Glutamatergic neuron (in vitro differentiated cells): ENCODE results near the gene ATF3. TPM values are rescaled to one million over a fixed set of nuclear protein-coding genes. Genes with fewer than 3 reads are reported as not detected.

ENCODE experiments used
- DNase-seq: peaks from one replicate; pipeline ENCODE4 v3.0.0; 2022
- H3K27ac Mint-ChIP-seq: one replicate; pipeline ENCODE4 v1.8.0; 2020; ENCODE audit warnings: mild to moderate bottlenecking, mixed read lengths, inconsistent platforms; ENCODE audit not compliant: unreplicated experiment
- H3K27me3 Mint-ChIP-seq: one replicate; pipeline ENCODE4 v1.8.0; 2020; ENCODE audit warnings: mild to moderate bottlenecking, moderate library complexity, mixed read lengths, inconsistent platforms; ENCODE audit not compliant: unreplicated experiment
- H3K36me3 Mint-ChIP-seq: one replicate; pipeline ENCODE4 v1.8.0; 2020; ENCODE audit warnings: mild to moderate bottlenecking, mixed read lengths, inconsistent platforms; ENCODE audit not compliant: unreplicated experiment
- H3K4me1 Mint-ChIP-seq: one replicate; pipeline ENCODE4 v1.8.0; 2020; ENCODE audit warnings: mild to moderate bottlenecking, low read depth, mixed read lengths, inconsistent platforms; ENCODE audit not compliant: unreplicated experiment
- H3K4me3 Mint-ChIP-seq: one replicate; pipeline ENCODE4 v1.8.0; 2020; ENCODE audit warnings: mild to moderate bottlenecking, mixed read lengths, inconsistent platforms; ENCODE audit not compliant: unreplicated experiment
- H3K9me3 Mint-ChIP-seq: one replicate; pipeline ENCODE4 v1.8.0; 2020; ENCODE audit warnings: mild to moderate bottlenecking, moderate library complexity, mixed read lengths, inconsistent platforms; ENCODE audit not compliant: unreplicated experiment
- CTCF ChIP-seq: fragments of 200-600 bp; sonication (generic); IDR thresholded peaks from one replicate; pipeline ENCODE4 v1.5.0; 2021; ENCODE audit not compliant: partially characterized antibody, unreplicated experiment
- total RNA-seq: library from RNA; stranded (reverse); fragmentation: NEBNext Ultra II Directional; extraction: Animal tissue kit (Norgen Biotek cat#: 25700); gene quantifications from one replicate; pipeline ENCODE4 v1.2.1, GENCODE V29; 2021; ENCODE audit not compliant: unreplicated experiment

The ATF3 gene
- total RNA-seq, 1 donor from 2014 or later = 35.3 TPM

- DNase-seq = no peak
- Mint-ChIP-seq H3K27me3 (peaks cover 17% of the 10 kb centered on the region), H3K9me3 (peaks cover 8% of the 10 kb centered on the region), H3K4me3 (peak overlapping the region; percentile 75), H3K36me3 (no peaks in the 10 kb centered on the region), H3K27ac (no peak overlapping the region), H3K4me1 (peaks cover 17% of the 10 kb centered on the region)
- no peak for TF ChIP-seq CTCF
Observed at GRCh38 chr1:212605441-212606394, 2.8 kb upstream of the ATF3 start.

- Mint-ChIP-seq H3K36me3 (no peaks in the 10 kb centered on the region), H3K27me3 (peaks cover 17% of the 10 kb centered on the region), H3K4me1 (peaks cover 18% of the 10 kb centered on the region), H3K4me3 (peak overlapping the region; percentile 78), H3K27ac (no peak overlapping the region), H3K9me3 (peaks cover 8% of the 10 kb centered on the region)
- no peak for DNase-seq
- TF ChIP-seq CTCF = no peak
Observed at GRCh38 chr1:212606395-212607205, 2.0 kb upstream of the ATF3 start.

- Mint-ChIP-seq H3K4me3 (peak overlapping the region; percentile 78), H3K27ac (peak overlapping the region; percentile 3), H3K9me3 (peaks cover 8% of the 10 kb centered on the region), H3K36me3 (no peaks in the 10 kb centered on the region), H3K4me1 (peaks cover 18% of the 10 kb centered on the region), H3K27me3 (peaks cover 17% of the 10 kb centered on the region)
- DNase-seq = peak; percentile 36
- no peak for TF ChIP-seq CTCF
Observed at GRCh38 chr1:212607206-212607912, 1.2 kb upstream of the ATF3 start.

GRCh38 chr1:212607913-212608391 is 609 bp upstream of the ATF3 start:
- TF ChIP-seq CTCF = no peak
- peaks cover 18% of the 10 kb centered on the region for H3K4me1 Mint-ChIP-seq
- peaks cover 17% of the 10 kb centered on the region for H3K27me3 Mint-ChIP-seq
- peak overlapping the region; percentile 85 for H3K27ac Mint-ChIP-seq
- H3K9me3 Mint-ChIP-seq = peaks cover 8% of the 10 kb centered on the region
- H3K36me3 Mint-ChIP-seq = no peaks in the 10 kb centered on the region
- peak; percentile 39 for DNase-seq
- H3K4me3 Mint-ChIP-seq = peak overlapping the region; percentile 78
